Stimulated activated CD8-positive, alpha-beta memory T cell treated with anti-CD3 and anti-CD28 coated beads, Interleukin-12 subunit alpha, Interleukin-12 subunit beta, amount 100 ng/mL, for 1 hour (primary cell): ENCODE data around the gene NEIL1.
"Not testable (repeated sequence)": the region's sequence is repeated elsewhere in the genome, so short reads cannot be mapped to it uniquely, and the experiment has no call there.

ENCODE experiments used
- DNase-seq: peaks from one replicate; pipeline ENCODE4 v3.0.0-alpha.2; 2020; ENCODE audit warnings: low read depth

NEIL1 gene

GRCh38 chr15:75346796-75347221, at the start of gene NEIL1:
NEIL1 (plus strand) TSS chr15:75347039; CDS start chr15:75348906, 1,867 bp downstream.
- DNase-seq: no peak

- DNase-seq: not testable (repeated sequence)
These were observed 48.1 kb upstream of the NEIL1 start for GRCh38 chr15:75298541-75299310.

- DNase-seq: peak; percentile 27
These were observed 47.5 kb upstream of the NEIL1 start for GRCh38 chr15:75299311-75299688.

GRCh38 chr15:75300026-75300425, 46.8 kb upstream of the NEIL1 start:
- not testable (repeated sequence) for DNase-seq

- DNase-seq: no peak
These were observed 44.5 kb upstream of the NEIL1 start for GRCh38 chr15:75302318-75302717.

GRCh38 chr15:75302753-75303152, 44.1 kb upstream of the NEIL1 start:
- DNase-seq: not testable (repeated sequence)

- no peak for DNase-seq
These were observed 40.7 kb upstream of the NEIL1 start for GRCh38 chr15:75306188-75306587.

- DNase-seq: no peak
These were observed 39.0 kb upstream of the NEIL1 start for GRCh38 chr15:75307778-75308390.

GRCh38 chr15:75309711-75310110, 37.1 kb upstream of the NEIL1 start:
- DNase-seq: no peak

GRCh38 chr15:75312548-75312947, 34.3 kb upstream of the NEIL1 start:
- not testable (repeated sequence) for DNase-seq

GRCh38 chr15:75313116-75313845, 33.6 kb upstream of the NEIL1 start:
- no peak for DNase-seq

GRCh38 chr15:75314552-75315290, 32.1 kb upstream of the NEIL1 start:
- no peak for DNase-seq

- not testable (repeated sequence) for DNase-seq
These were observed 27.5 kb upstream of the NEIL1 start for GRCh38 chr15:75319231-75319897.

GRCh38 chr15:75321711-75322110, 25.1 kb upstream of the NEIL1 start:
- DNase-seq: no peak

GRCh38 chr15:75325922-75326321, 20.9 kb upstream of the NEIL1 start:
- DNase-seq: no peak

- DNase-seq: no peak
These were observed 19.8 kb upstream of the NEIL1 start for GRCh38 chr15:75327005-75327404.

- no peak for DNase-seq
These were observed 19.3 kb upstream of the NEIL1 start for GRCh38 chr15:75327491-75327890.

GRCh38 chr15:75328493-75329314, 18.1 kb upstream of the NEIL1 start:
- DNase-seq: no peak

GRCh38 chr15:75329571-75329970, 17.3 kb upstream of the NEIL1 start:
- no peak for DNase-seq

- not testable (repeated sequence) for DNase-seq
These were observed 14.7 kb upstream of the NEIL1 start for GRCh38 chr15:75332093-75332492.
